Measurements from ENCODE around the gene LRRC27.

DNA sequence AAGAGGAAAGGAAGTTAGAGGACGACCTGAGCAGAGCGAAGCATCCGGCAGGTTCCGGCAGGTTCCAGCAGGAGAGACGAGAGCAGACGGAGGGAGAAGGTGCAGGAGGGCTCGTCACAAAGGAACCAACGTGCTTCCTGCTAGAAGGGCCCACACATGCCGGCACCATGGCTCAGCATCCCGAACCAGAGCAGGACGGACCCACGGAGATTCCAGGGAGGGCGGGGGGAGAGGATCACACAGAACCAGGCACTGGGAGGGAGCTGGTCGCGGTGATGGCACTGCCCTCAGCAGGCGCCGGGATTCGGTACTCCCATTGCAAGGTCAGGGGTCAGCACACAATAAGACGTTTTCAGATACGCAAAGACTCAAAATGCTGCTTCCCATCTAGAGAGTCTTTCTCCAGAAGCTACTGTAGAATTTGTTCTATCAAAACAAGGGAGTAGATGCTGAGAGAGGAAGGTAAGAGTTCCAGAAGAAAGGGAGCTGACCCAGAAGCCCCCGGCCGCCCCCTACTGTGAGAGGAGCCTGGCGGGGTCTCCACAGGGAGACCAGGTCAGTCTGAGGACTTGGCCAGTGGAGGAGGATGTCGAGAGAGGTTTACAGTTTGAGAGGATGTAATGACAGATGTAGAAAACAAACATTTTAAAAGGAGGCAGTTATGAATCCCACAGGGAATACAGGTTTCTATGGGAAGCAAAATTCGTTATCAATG is 41.4 kb downstream of the LRRC27 start:
- TF ChIP-seq CTCF (IDR thresholded peaks at IDR 0.05) (no peak), POLR2A (IDR thresholded peaks at IDR 0.05) (no peak)
